GM19043 (cell line): ENCODE measurements around the gene PIWIL4.
"Not testable (repeated sequence)": the region's sequence is repeated elsewhere in the genome, so short reads cannot be mapped to it uniquely, and the experiment has no call there.

Source experiments
- ATAC-seq: cut with Tn5 transposase; IDR thresholded peaks from one replicate; pipeline ENCODE4 v1.9.1; 2021; ENCODE audit warnings: low read depth; ENCODE audit not compliant: unreplicated experiment

The PIWIL4 gene

GRCh38 chr11:94630221-94630620, 63.1 kb downstream of the PIWIL4 start:
- ATAC-seq, result no peak

- ATAC-seq, result no peak
These were observed 65.2 kb downstream of the PIWIL4 start for GRCh38 chr11:94632356-94632755.

GRCh38 chr11:94635072-94635471, 67.9 kb downstream of the PIWIL4 start:
- no peak for ATAC-seq

- ATAC-seq, result no peak
These were observed 69.3 kb downstream of the PIWIL4 start for GRCh38 chr11:94636388-94636949.

- ATAC-seq, result no peak
These were observed 71.2 kb downstream of the PIWIL4 start for GRCh38 chr11:94638301-94638901.

- no peak for ATAC-seq
These were observed 71.8 kb downstream of the PIWIL4 start for GRCh38 chr11:94638902-94639373.

- no peak for ATAC-seq
These were observed 72.9 kb downstream of the PIWIL4 start for GRCh38 chr11:94639901-94640721.

- no peak for ATAC-seq
These were observed 74.1 kb downstream of the PIWIL4 start for GRCh38 chr11:94641167-94641761.

- not testable (repeated sequence) for ATAC-seq
These were observed 76.0 kb downstream of the PIWIL4 start for GRCh38 chr11:94643186-94643585.

GRCh38 chr11:94647926-94648325, 80.8 kb downstream of the PIWIL4 start:
- ATAC-seq, result no peak

GRCh38 chr11:94648789-94649188, 81.6 kb downstream of the PIWIL4 start:
- no peak for ATAC-seq

- ATAC-seq, result no peak
These were observed 82.1 kb downstream of the PIWIL4 start for GRCh38 chr11:94649254-94649653.

- no peak for ATAC-seq
These were observed 82.9 kb downstream of the PIWIL4 start for GRCh38 chr11:94649964-94650623.

GRCh38 chr11:94650756-94651155, 83.6 kb downstream of the PIWIL4 start:
- no peak for ATAC-seq

- ATAC-seq, result no peak
These were observed 85.6 kb downstream of the PIWIL4 start for GRCh38 chr11:94652735-94653284.

- no peak for ATAC-seq
These were observed 86.4 kb downstream of the PIWIL4 start for GRCh38 chr11:94653561-94653960.

GRCh38 chr11:94654201-94654600, 87.0 kb downstream of the PIWIL4 start:
- no peak for ATAC-seq

GRCh38 chr11:94655291-94655690, 88.1 kb downstream of the PIWIL4 start:
- ATAC-seq, result no peak

GRCh38 chr11:94655956-94656355, 88.8 kb downstream of the PIWIL4 start:
- ATAC-seq, result no peak

- no peak for ATAC-seq
These were observed 89.8 kb downstream of the PIWIL4 start for GRCh38 chr11:94656968-94657367.
